Loucy (cell line): ENCODE data around the gene PDE4D.

Experiments
- EZH2phosphoT487 ChIP-seq: fragments of 200-600 bp; IDR thresholded peaks from 2 replicates; pipeline ENCODE4 v1.6.1; 2018; ENCODE audit warnings: antibody characterized with exemption, mild to moderate bottlenecking, moderate library complexity, borderline replicate concordance
- TF ChIP-seq, protein P1 (sequence below): fragments of 200-600 bp; sonication (generic); conservative IDR thresholded peaks from 2 replicates; pipeline ENCODE4 v1.5.1; 2014; ENCODE audit warnings: mild to moderate bottlenecking, antibody characterized with exemption, low read length

DNA sequence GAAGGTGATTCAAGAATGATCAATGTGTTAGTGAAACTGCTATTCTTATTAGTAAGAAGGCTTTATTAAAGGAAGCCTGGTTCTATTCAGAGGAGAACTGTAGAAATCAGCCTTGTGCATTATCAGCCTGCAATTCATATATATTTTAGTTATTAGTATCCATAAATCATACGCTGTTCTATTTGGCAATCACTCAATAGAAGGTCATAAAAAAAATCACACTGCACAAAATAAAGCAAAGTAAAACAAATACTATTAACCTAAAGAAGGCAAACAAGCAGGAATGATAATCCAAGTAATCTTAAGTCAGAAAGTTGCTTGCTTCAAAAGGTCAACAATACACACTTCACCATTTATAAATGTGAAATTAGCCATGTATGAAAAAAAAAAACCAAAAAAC is 138.1 kb downstream of the PDE4D start:
- TF ChIP-seq, protein P1, sequence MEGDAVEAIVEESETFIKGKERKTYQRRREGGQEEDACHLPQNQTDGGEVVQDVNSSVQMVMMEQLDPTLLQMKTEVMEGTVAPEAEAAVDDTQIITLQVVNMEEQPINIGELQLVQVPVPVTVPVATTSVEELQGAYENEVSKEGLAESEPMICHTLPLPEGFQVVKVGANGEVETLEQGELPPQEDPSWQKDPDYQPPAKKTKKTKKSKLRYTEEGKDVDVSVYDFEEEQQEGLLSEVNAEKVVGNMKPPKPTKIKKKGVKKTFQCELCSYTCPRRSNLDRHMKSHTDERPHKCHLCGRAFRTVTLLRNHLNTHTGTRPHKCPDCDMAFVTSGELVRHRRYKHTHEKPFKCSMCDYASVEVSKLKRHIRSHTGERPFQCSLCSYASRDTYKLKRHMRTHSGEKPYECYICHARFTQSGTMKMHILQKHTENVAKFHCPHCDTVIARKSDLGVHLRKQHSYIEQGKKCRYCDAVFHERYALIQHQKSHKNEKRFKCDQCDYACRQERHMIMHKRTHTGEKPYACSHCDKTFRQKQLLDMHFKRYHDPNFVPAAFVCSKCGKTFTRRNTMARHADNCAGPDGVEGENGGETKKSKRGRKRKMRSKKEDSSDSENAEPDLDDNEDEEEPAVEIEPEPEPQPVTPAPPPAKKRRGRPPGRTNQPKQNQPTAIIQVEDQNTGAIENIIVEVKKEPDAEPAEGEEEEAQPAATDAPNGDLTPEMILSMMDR = no peak
- no peak for TF ChIP-seq EZH2phosphoT487
